ENCODE measurements around the gene KRTAP10-11.

- TF ChIP-seq CTCF (IDR thresholded peaks at IDR 0.05; ENCODE audit: insufficient read depth, low read depth, low read length), result no peak
- no peak for TF ChIP-seq EZH2 (IDR thresholded peaks at IDR 0.05; ENCODE audit: insufficient read depth, low read length)
Measured at GRCh38 chr21:44616591-44616926, 29.7 kb upstream of the KRTAP10-11 start.

All from astrocyte (in vitro differentiated cells and primary cell).